H1 (cell line): ENCODE data around the gene PLEKHG5. TPM values are rescaled to one million over a fixed set of nuclear protein-coding genes. Genes with fewer than 3 reads are reported as not detected.

Source experiments
- BRCA1 ChIP-seq: IDR thresholded peaks from 2 replicates; pipeline ENCODE4 v1.6.1; 2012; ENCODE audit warnings: low read depth, low read length, improper control_type of control experiment
- CBX5 ChIP-seq: fragments of 300-800, 300-1000 bp; sonication (generic); IDR thresholded peaks from 2 replicates; pipeline ENCODE4 v1.7.1; 2016; ENCODE audit warnings: antibody characterized with exemption, low read length, low read depth
- CTBP2 ChIP-seq: IDR thresholded peaks from 2 replicates; pipeline ENCODE4 v1.7.0; 2011; ENCODE audit warnings: borderline replicate concordance, mild to moderate bottlenecking, moderate library complexity, mixed read lengths, low read length; ENCODE audit not compliant: insufficient read depth, insufficient read length
- GABPA ChIP-seq: IDR thresholded peaks from 2 replicates; pipeline ENCODE4 v1.6.1; 2011; ENCODE audit warnings: mild to moderate bottlenecking, low read length, moderate library complexity, borderline replicate concordance; ENCODE audit not compliant: insufficient read depth
- KDM5A ChIP-seq: fragments of 200-600 bp; IDR thresholded peaks from 2 replicates; pipeline ENCODE4 v1.7.1; 2012; ENCODE audit warnings: mild to moderate bottlenecking, low read length, inconsistent platforms, mixed read lengths
- NANOG ChIP-seq: IDR thresholded peaks from 2 replicates; pipeline ENCODE4 v1.6.1; 2011; ENCODE audit warnings: low read length, low read depth, mild to moderate bottlenecking, inconsistent platforms; ENCODE audit not compliant: insufficient read depth, poor library complexity, severe bottlenecking
- RNF2 ChIP-seq: fragments of 200-900, 300-1000 bp; sonication (generic); IDR thresholded peaks from 2 replicates; pipeline ENCODE4 v1.7.1; 2016; ENCODE audit warnings: borderline replicate concordance, low read depth, mild to moderate bottlenecking, antibody characterized with exemption, low read length; ENCODE audit not compliant: poor library complexity, severe bottlenecking; ENCODE audit errors: missing control alignments
- polyA plus RNA-seq, 7 experiments: library from polyadenylated mRNA; depleted of rRNA in 3 of 7; stranded (reverse) in 5 of 7; unstranded in 2 of 7; fragments of >200 nt in 5 of 7; fragments of 200-250 nt in 2 of 7; gene quantifications; 1 replicate in 5 of 7; 2 replicates in 1 of 7; 4 replicates in 1 of 7; pipeline versions ENCODE4 v1.2.1 to v1.2.3, GENCODE V29; 2011 to 2013; ENCODE audit warnings: missing spikeins in 2 of 7, mixed read lengths in 2 of 7
- total RNA-seq: library from RNA; stranded (reverse); fragmentation: NEBNext Ultra II Directional; extraction: Animal tissue kit (Norgen Biotek cat#: 25700); gene quantifications from 2 replicates; pipeline ENCODE4 v1.2.1, GENCODE V29; 2021
- TF ChIP-seq, protein P1 (sequence below): IDR thresholded peaks from 2 replicates; pipeline ENCODE4 v1.6.1; 2011; ENCODE audit warnings: low read length, improper control_type of control experiment

Gene PLEKHG5
- total and polyA plus RNA-seq, 2 of the 8 experiments (the other 6 are each of a cell fraction or from before 2014, with no cell fraction given): 10.4 to 13.8 TPM

DNA sequence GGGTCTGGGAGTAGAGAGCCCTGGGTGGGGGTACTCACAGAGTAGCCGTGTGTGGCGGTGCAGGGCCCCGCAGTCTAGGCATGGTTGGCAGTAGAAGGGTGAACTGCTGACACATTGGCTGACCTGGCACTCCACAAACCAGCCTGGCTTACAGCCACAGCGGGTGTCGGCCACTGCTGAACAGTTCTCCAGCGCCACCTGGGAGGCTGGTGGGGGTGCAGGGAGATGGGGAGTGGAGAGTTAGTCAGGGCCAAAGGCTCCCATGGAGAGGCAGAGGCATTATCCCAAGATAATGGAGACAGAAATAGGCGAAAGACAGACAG lies 27.0 kb downstream of the PLEKHG5 start (continued):
- TF ChIP-seq NANOG (no peak), CBX5 (no peak), CTBP2 (no peak), BRCA1 (no peak), GABPA (no peak), KDM5A (no peak), RNF2 (no peak)
- TF ChIP-seq, protein P1, sequence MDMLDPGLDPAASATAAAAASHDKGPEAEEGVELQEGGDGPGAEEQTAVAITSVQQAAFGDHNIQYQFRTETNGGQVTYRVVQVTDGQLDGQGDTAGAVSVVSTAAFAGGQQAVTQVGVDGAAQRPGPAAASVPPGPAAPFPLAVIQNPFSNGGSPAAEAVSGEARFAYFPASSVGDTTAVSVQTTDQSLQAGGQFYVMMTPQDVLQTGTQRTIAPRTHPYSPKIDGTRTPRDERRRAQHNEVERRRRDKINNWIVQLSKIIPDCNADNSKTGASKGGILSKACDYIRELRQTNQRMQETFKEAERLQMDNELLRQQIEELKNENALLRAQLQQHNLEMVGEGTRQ: no peak
